ENCODE measurements around the gene C19orf25.

The C19orf25 gene

DNA sequence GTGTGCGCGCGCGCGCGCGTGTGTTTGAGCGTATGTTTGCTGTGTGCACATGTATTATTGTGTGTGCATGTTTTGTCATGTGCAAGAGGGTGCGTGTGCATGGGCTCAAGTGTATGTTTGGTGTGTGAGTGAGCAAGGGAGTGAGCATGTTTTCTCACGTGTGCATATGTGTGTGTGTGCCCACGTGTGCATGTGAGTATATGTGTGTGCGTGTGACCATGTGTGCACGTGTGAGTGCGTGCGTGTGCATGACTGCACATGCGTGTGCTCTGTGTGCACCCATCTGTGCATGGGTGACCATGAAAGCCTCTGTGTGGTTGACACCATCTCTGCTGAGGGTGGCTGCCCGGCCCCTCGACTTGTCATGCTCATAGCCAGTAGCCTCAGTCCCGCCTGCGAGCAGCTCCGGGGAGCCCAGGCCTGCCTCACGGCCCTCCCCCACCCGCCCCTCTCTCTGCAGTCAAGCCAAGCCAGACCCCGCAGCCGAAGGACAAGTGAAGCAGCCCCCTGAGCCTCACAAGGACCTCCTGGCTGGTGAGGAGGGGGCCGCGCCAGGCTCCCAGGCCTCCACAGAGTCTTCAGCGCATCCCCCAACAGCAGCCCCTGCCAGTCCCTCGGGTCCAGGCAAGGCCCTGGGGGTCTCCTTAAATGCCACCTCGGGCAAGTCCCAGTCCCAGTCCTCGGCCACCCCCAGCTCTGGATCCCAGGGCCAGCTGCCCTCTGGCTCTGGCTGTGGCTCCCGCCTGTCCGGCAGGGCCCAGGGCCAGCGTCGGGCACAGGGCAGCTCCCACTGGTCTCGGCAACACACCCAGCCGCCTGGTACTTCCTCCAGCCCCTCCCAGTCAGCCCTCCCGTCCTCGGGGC, 17.9 kb upstream of the C19orf25 start:
- no peak for DNase-seq (ENCODE audit: low read depth)

DNA sequence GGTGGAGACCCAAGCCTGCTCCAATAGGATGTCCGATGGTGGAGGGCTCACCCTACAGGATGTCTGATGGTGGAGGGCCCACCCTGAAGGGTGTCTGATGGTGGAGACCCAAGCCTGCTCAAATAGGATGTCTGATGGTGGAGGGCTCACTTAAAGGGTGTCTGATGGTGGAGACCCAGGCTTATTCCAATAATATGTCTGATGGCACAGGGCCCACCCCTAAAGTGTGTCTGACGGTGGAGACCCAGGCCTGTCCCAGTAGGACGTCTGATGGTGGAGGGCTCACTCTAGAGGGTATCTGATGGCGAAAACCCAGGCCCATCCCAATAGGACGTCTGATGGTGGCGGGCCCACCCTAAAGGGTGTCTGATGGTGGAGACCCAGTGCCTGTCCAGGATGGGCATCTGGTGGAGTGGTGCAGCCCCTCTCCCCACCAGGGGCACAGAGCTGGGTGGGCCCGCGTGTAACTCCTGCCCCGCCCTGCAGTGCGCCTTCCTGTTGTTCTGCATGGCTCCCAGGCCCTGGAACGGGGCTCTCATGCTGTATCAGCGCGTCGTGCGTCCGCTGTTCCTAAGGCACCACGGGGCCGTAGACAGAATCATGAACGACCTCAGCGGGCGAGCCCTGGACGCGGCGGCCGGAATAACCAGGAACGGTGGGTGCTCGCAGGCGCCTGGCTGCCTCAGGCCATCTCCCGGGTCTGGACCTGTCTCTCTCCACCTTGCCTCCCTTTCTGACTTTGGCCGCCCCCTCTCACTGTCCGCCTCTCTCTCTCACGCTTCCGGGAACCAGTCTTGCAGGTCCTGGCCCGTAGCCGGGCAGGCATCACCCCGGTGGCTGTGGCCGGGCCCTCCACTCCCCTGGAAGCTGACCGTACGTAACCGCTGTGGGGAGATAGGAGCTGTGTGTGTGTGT, 17.0 kb upstream of the C19orf25 start:
- DNase-seq (ENCODE audit: low read depth) = no peak

DNA sequence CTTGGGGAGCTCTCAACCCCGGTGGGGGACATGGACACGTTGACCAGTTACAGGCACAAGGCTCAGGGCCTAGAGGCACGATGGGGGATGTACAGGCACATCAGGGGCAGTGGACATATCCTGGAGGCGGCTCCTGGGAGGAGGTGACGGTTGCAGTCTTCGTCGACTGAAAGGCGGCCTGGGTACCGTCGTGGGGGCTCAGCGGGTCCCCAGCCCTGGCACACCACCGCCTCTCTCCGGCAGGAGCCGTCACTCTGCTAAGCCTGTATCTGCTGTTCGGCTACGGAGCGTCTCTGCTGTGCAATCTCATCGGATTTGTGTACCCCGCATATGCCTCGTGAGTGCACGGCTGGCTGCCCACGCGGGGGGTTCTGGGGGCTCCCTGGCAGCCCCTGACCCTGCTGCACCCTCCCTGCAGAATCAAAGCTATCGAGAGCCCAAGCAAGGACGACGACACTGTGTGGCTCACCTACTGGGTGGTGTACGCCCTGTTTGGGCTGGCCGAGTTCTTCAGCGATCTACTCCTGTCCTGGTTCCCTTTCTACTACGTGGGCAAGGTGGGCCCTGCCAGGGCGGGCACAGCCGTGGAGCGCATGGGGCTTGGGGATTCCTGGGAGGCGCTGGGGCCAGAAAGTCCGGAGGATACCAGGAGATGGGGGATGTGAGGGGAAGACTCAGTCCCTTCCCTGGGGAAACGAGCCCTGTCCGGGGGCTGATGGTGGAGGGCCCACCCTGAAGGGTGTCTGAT, 16.2 kb upstream of the C19orf25 start:
- no peak for DNase-seq (ENCODE audit: low read depth)

DNA sequence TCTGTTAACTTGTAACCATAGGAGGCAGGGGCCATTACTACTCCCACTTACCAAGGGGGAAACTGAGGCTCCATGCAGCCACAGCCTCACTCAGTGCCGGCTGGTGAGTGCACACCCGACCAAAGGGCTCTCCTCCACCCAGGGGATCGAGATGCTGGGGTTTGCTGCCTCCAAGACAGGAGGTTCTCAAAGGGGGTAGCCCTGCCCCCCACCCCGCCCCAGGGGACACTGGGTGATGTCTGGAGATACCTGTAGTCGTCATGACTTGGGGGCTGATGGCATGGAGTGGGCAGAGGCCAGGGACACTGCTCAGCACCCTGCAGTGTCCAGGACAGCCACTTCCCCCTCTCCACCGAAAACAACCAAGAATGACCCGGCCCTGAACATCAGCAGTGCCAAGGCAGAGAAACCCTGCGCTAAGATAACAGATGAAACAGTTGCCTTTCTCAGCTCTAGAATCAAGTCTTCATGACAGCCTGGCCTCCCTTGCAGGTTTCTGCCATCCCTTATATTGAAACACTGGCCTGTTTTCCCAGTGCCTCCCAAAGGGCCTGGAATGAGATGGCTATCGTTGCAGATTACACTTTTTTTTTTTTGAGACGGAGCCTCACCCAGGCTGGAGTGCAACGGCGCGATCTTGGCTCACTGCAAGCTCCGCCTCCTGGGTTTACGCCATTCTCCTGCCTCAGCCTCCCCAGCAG, 15.2 kb upstream of the C19orf25 start:
- DNase-seq (ENCODE audit: low read depth) = no peak

DNA sequence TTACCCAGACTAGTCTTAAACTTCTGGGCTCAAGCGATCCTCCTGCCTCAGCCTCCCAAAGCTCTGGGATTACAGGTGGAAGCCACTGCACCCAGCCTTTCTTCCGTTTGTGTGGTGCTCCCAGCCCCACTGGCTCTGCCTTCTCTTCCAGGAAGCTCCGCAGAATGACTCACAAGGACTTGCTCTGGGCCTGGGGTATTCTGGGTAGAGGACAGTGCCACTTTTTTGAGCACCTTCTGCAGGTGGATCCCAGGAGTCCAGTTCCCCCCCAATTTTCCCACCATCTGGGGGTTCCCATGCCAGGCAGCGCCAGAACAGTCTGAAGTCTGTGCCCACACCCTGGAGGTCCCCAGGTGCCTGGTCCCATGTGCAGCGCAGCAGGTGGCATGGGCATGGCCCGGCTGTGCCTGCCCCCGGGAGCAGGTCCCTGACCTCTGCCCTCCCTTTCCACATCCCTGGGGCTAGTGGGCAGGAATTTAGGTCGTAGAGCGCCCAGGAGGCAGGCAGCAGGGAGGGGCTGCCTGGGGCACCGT, 13.5 kb upstream of the C19orf25 start:
- DNase-seq (ENCODE audit: low read depth) = no peak

DNA sequence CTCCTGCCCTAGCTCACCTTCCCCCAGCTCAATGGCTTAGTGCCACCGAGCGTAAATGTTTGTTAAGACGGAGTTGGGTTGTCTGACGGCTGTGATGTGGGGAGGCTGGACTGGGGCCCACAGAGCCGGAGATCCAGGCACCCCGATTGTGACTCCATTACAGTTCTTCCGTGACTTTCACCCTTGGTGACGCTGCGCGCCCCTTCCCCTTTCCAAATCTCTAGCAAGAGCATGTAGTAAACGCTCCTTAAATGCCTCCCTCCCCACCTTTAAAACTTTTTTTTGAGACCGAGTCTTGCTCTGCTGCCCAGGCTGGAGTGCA, 12.8 kb upstream of the C19orf25 start:
- DNase-seq (ENCODE audit: low read depth) = no peak

DNA sequence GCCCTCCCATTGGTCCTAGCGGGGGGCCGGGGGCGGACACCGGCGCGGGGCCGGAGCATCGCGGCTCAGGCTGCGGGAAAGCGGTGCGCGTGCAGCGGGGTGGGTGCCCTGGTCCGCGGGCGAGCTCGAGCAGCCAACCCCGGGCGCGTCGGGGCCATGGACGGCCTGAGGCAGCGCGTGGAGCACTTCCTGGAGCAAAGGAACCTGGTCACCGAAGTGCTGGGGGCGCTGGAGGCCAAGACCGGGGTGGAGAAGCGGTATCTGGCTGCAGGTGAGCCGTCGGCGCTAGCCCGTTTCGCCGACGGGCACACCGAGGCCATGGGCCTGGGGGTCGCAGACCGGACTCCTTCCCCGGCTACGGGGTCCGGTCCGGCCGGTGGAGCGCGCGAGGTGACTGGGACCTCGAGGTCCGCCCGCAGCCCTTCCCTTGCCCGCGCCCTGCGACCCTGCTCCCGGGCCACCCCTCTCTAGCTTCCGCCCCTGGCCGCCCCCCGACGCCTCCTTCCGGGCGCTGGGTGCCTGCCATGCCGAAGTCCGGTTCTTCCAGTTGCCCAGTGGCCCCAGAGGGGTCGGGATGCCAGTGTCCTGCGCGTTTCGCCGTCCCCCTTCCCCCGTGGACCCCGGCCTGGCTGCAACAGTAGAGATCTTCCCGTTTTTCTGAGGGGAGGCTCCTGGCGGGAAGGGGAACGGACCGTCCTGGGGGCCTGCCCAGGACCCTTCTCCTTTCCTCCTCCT, 12.3 kb upstream of the C19orf25 start, which contains the start of gene REEP6:
TSS of gene REEP6 (plus strand) at position 68 of the 735 bp plus-strand sequence. CDS start at position 157, 89 bp downstream.
- DNase-seq (ENCODE audit: low read depth) = no peak

DNA sequence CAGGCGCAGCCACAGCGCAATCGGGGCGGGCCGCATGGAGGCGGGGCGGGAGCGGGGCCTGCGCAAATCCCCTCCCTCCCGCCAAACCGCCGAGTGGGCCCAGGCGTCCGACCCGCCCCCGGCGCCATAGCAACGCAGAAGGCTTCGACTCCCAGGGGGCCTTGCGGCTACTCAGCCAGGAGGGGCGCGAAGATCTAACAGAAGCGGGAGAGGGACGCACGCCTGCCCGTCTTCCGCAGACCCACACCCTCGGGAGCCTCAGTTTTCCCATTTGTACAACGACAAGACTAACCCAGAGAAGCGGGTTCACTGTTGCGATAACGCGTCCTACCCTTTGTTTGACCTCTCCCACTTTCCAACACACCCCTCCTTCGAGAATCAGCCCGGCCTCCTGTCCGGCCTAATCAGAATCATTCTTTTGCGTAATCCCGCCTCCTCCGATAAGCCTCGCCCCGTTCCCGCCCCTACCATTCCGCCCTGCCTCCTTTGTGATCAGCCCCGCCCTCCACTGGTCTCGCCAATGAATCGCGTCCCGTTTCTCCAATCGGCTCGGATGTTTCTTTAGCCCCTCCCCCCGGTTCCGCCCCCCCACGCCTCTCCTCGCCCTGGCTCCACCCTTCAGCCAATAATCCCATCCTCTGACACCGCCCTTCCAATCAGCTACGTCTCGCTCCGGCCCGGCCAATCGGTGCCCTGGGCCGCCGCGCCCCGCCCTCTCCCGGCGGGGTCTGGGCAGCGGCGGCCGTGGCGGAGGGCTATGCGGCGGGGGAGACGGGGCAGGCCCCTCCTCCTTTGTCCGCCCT, 11.5 kb upstream of the C19orf25 start, which contains the start of gene PCSK4:
TSS of gene PCSK4 (minus strand) at position 40 of the 803 bp plus-strand sequence. CDS start at position 36, 4 bp downstream.
- peak; percentile 96 for DNase-seq (ENCODE audit: low read depth)

DNA sequence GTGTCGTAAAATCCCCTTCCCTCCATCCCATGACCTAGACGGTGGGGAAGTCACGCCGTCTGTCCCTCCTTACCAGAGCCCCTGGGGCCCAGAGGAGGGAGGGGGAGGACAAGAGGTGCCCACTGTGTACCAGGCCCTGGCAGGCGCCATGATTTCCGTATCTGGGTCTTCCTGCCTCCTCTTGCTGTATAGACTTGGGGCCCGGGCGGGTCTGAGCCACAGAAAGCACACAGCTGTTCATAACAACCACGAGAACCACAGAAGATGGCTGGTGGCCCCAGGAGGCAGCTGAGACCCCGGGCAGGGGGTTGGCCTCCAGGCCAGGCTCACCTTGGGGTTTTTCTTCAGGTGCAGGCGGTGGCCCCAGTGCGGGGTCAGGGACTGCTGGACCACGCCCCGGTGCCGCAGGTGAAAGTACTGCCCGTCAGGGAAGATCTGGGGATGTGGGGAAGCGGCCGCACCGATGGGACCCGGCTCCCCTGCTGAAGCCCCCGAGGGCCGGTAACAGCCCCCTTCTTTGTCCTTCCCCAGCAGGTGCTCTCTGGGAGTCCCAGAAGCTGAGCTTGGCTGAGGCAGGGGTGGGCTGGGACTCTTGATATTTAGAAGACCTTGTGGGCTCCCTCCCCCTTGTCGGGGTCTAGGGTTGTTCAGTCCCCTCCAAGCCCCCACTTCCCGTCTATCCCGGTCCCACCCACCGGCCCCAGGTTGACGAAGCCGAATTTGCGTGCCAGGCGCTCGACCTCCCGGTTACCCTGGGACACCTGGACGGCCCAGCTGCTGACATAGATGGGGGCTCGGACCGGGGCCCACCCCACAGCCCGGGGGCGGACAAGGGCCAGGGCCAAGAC, 10.7 kb upstream of the C19orf25 start:
- no peak for DNase-seq (ENCODE audit: low read depth)

DNA sequence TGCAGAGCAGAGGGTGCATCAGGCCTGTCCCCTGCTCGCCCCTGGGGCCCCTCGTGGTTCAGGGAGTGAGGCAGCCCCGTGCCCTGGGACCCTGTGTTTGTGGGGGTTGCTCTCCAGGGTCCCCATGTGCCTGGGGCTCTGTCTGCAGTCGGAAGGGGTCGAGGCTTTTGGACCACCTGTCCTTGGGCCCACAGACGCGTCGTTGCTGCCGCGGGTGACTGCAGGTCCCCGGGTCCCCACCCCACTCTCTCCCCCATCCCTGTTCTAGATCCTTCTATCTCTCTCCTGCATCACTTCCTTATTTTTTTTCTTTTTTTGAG, 9.2 kb upstream of the C19orf25 start:
- DNase-seq (ENCODE audit: low read depth) = no peak

DNA sequence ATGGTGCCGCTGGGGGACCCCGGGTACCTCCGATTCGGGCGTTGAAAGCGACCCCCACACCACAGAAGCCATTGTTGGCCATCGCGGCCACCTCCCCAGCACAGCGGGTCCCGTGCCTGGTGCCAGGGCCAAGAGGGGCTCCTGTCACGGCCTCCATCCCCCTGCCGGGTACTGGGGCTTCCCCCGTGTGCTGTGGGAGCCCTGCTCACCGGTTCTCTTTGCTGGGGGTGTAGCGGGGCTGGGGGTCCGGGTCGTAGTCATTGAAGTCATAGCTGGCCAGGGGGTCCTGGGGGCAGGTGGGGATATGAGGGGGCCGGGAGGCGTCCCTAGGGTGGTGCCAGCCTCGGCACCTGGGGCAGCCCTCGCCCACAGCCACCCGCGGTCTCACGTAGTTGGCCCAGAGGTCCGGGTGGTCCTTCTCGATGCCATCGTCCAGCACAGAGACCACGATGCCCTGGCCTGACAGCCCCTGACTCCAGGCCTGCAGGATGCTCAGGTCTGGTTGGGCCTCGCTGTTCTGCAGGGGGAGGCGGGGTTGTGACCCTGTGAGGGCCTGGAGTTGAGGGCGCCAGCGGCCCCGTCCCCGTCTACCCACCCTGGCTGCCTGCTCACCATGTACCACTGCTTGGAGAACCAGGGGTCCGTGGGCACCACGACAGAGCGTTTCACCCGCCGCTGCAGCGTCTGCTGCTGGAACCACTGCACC, 8.7 kb upstream of the C19orf25 start:
- no peak for DNase-seq (ENCODE audit: low read depth)

DNA sequence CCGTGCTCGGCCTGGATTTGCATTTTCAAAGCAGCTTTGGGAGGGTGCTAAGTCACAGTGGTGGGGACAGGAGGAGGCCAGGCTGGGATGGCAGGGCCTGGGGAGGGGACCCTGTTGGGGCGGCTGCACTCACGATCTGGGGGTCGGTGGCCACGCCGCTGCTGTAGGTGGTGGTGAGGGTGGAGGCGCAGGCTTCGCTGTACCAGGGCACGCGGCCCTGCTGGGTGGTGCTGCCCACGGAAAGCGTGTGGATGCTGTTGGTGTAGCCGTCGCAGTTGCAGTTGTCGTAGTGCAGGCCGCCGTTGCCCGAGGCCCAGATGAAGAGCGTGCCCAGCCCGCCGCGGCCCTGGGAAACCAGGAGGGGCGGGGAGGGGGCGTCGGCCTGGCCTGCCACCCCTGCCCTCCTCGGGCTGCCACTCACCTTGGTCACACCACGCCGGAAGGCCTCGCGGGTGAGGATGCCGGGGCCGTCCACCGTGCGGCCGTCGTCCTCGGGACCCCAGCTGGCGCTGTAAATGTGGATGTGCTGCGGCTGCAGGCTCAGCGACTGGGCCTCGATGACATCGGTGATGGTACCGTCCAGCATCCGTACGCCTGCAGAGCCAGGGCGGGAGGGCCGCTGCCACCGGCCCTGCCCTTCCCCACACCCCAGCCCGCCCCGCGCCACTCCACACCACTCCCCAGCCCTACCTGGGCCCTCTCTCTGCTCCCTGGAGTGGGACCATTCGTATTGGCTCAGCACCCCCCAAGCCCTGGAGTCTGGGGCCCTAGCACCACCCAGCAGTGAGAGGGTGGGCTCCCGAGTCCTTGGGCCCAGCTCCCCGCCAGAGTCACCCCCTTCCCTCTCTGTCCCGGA, 7.9 kb upstream of the C19orf25 start:
- DNase-seq (ENCODE audit: low read depth) = no peak

DNA sequence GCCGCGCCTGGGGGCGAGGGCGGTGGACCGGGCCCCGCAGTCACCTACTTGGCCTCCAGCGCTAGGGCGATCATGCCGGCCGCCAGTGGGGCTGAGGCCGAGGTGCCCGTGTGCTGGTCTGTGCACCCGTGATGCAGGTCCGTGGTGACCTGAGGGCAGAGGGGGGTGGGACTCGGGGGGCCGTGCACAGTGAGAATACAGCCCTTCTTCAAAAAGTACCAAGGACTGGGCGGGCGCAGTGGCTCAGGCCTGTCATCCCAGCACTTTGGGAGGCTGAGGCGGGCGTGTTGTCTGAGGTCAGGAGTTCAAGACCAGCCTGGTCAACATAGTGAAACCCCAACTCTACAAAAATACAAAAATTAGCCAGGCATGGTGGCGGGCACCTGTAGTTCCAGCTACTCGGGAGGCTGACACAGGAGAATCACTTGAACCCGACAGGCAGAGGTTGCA, 5.0 kb upstream of the C19orf25 start:
- DNase-seq (ENCODE audit: low read depth) = no peak

DNA sequence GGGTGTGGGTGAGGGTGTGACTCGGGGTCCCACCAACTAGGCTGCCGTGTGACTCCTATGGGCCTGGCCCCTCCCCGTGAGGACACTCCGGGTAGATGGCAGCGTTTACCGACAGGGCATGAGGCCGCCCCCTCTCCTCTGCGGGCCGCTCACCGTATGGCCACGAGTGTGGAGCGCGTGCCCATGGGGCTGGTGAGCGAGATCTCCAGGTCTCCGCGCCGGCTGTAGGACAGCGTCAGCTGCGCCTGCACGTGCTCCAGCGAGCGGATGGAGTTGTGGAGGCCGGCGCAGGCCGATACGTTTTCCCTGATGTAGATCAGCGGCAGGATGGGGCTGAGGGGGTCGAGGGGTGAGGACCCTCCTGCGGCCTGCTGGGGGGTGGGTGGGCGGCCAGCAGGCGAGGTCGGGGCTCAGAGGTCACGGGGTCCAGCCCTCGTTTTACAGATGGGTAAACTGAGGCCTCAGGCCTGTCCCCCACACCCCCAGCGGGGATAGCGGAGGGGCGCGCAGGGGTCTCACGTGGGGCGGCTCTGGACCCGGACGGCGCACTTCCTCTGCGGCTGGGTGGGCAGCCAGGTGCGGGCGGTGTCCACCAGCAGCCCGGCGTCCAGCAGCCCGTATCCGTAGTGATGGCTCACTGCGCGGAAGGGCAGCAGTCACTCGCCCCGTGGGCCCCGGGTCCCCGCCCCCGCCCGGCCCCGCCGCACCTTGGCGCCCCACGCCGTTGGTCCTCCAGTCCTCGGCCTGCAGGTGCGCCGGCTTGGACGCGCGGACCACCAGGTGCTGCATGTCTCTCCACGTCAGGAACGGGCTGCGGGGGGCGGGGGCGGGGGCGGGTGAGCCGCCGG, 4.3 kb upstream of the C19orf25 start:
- DNase-seq (ENCODE audit: low read depth) = no peak

DNA sequence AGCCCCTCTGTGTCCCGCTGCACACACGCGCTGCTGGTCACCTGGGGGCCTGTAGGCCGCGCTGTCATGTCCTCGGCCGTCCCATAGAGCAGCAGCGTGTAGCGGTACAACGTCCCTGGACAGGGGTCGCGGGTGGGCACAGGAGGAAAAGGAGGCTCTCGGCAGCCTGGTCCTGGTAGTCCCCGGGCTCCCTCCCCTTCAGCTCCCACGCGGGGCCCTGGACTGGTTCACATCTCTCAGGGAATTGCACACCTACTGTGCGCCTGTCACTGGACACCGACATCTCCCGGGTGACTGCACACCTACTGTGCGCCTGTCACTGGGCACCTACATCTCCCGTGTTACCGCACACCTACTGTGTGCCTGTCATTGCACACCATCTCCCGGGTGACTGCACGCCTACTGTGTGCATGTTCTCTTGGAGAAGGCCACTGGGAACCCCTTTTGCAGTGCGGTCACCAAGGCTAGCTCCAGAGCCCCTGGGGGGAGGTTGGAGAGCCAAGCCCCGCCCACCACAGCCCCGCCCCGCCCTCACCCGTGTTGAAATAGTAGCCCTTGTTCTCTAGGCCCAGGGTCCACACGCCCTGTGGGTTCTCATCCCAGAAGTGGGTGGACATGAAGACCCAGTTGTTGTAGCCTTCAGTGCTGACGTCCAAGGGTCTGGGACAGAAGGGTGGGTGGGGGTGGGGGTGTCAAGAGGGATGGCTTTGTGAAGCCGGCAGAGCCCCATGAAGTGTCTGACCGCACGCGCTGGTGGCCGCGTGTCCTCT, 3.5 kb upstream of the C19orf25 start:
- DNase-seq (ENCODE audit: low read depth) = no peak
